IPS-20b (cell line): ENCODE results near the gene ACAA2.

Experiments
- H3K27ac ChIP-seq: one replicate; pipeline ENCODE4 v1.5.1; 2013; ENCODE audit warnings: low read length
- H3K27me3 ChIP-seq: 2 replicates; pipeline ENCODE4 v1.6.1; 2013; ENCODE audit warnings: mild to moderate bottlenecking, low read length, inconsistent platforms; ENCODE audit not compliant: insufficient read depth
- H3K36me3 ChIP-seq: 2 replicates; pipeline ENCODE4 v1.6.1; 2013; ENCODE audit warnings: low read depth, mild to moderate bottlenecking, inconsistent platforms, low read length, moderate library complexity; ENCODE audit not compliant: insufficient read depth
- H3K4me1 ChIP-seq: 2 replicates; pipeline ENCODE4 v1.6.1; 2013; ENCODE audit warnings: mild to moderate bottlenecking, control low read depth, inconsistent platforms, low read length, moderate library complexity; ENCODE audit not compliant: insufficient read depth
- H3K4me3 ChIP-seq: 2 replicates; pipeline ENCODE4 v1.5.1; 2013; ENCODE audit warnings: mild to moderate bottlenecking, low read length, inconsistent platforms
- H3K9ac ChIP-seq: 2 replicates; pipeline ENCODE4 v1.6.1; 2013; ENCODE audit warnings: low read depth, mild to moderate bottlenecking, inconsistent platforms, low read length, moderate library complexity
- H3K9me3 ChIP-seq: 2 replicates; pipeline ENCODE4 v1.6.1; 2013; ENCODE audit warnings: mild to moderate bottlenecking, low read depth, low read length, inconsistent platforms; ENCODE audit not compliant: insufficient read depth

The ACAA2 gene

GRCh38 chr18:49778826-49779465, 34.4 kb downstream of the ACAA2 start:
- Histone ChIP-seq H3K9ac (no peak overlapping the region), H3K4me3 (no peak overlapping the region), H3K4me1 (no peaks in the 10 kb centered on the region), H3K9me3 (peaks cover 4% of the 10 kb centered on the region; the same call in 1 of the 2 replicates), H3K36me3 (peaks cover 37% of the 10 kb centered on the region), H3K27ac (no peak overlapping the region), H3K27me3 (no peaks in the 10 kb centered on the region)

GRCh38 chr18:49769047-49769728, 44.1 kb downstream of the ACAA2 start:
- H3K4me1 ChIP-seq, result peaks cover 5% of the 10 kb centered on the region; the same call in 1 of the 2 replicates
- H3K9ac ChIP-seq, result no peak overlapping the region
- no peak overlapping the region for H3K27ac ChIP-seq
- H3K27me3 ChIP-seq, result no peaks in the 10 kb centered on the region
- H3K9me3 ChIP-seq, result no peaks in the 10 kb centered on the region
- no peak overlapping the region for H3K4me3 ChIP-seq
- H3K36me3 ChIP-seq, result no peaks in the 10 kb centered on the region

GRCh38 chr18:49768051-49768391, 45.3 kb downstream of the ACAA2 start:
- peaks cover 5% of the 10 kb centered on the region; the same call in 1 of the 2 replicates for H3K4me1 ChIP-seq
- H3K27ac ChIP-seq, result no peak overlapping the region
- H3K4me3 ChIP-seq, result no peak overlapping the region
- no peak overlapping the region for H3K9ac ChIP-seq
- H3K27me3 ChIP-seq, result no peaks in the 10 kb centered on the region
- H3K9me3 ChIP-seq, result no peaks in the 10 kb centered on the region
- no peaks in the 10 kb centered on the region for H3K36me3 ChIP-seq

GRCh38 chr18:49767111-49768050, 46.0 kb downstream of the ACAA2 start:
- no peak overlapping the region for H3K4me3 ChIP-seq
- H3K27me3 ChIP-seq, result no peaks in the 10 kb centered on the region
- no peaks in the 10 kb centered on the region for H3K9me3 ChIP-seq
- peaks cover 5% of the 10 kb centered on the region; the same call in 1 of the 2 replicates for H3K4me1 ChIP-seq
- H3K27ac ChIP-seq, result no peak overlapping the region
- no peak overlapping the region for H3K9ac ChIP-seq
- H3K36me3 ChIP-seq, result no peaks in the 10 kb centered on the region

GRCh38 chr18:49766646-49767045, 46.7 kb downstream of the ACAA2 start:
- Histone ChIP-seq H3K27ac (no peak overlapping the region), H3K9ac (no peak overlapping the region), H3K36me3 (no peaks in the 10 kb centered on the region), H3K9me3 (no peaks in the 10 kb centered on the region), H3K27me3 (no peaks in the 10 kb centered on the region), H3K4me3 (no peak overlapping the region), H3K4me1 (peaks cover 5% of the 10 kb centered on the region; the same call in 1 of the 2 replicates)

GRCh38 chr18:49764032-49764431, 49.3 kb downstream of the ACAA2 start:
- no peak overlapping the region for H3K27ac ChIP-seq

GRCh38 chr18:49763590-49763989, 49.7 kb downstream of the ACAA2 start:
- no peak overlapping the region for H3K9ac ChIP-seq
- peaks cover 14% of the 10 kb centered on the region; the same call in 1 of the 2 replicates for H3K4me1 ChIP-seq
- no peaks in the 10 kb centered on the region for H3K36me3 ChIP-seq
- no peak overlapping the region for H3K4me3 ChIP-seq
- no peaks in the 10 kb centered on the region for H3K9me3 ChIP-seq
- no peak overlapping the region for H3K27ac ChIP-seq
- H3K27me3 ChIP-seq, result no peaks in the 10 kb centered on the region

More at GRCh38 chr18:49764032-49764431, 49.3 kb downstream of the ACAA2 start:
- Histone ChIP-seq H3K9me3 (no peaks in the 10 kb centered on the region), H3K4me3 (no peak overlapping the region), H3K27me3 (no peaks in the 10 kb centered on the region), H3K9ac (no peak overlapping the region), H3K4me1 (peaks cover 12% of the 10 kb centered on the region; the same call in 1 of the 2 replicates), H3K36me3 (no peaks in the 10 kb centered on the region)

GRCh38 chr18:49762191-49763077, 50.9 kb downstream of the ACAA2 start:
- H3K27me3 ChIP-seq, result no peaks in the 10 kb centered on the region
- H3K9ac ChIP-seq, result no peak overlapping the region
- H3K36me3 ChIP-seq, result no peaks in the 10 kb centered on the region
- no peaks in the 10 kb centered on the region for H3K9me3 ChIP-seq
- no peak overlapping the region for H3K4me3 ChIP-seq
- no peak overlapping the region for H3K27ac ChIP-seq
- peaks cover 12% of the 10 kb centered on the region; the same call in 1 of the 2 replicates for H3K4me1 ChIP-seq

GRCh38 chr18:49761771-49762170, 51.6 kb downstream of the ACAA2 start:
- Histone ChIP-seq H3K27ac (no peak overlapping the region), H3K9ac (no peak overlapping the region), H3K36me3 (no peaks in the 10 kb centered on the region), H3K4me3 (no peak overlapping the region), H3K4me1 (peaks cover 12% of the 10 kb centered on the region; the same call in 1 of the 2 replicates), H3K9me3 (no peaks in the 10 kb centered on the region), H3K27me3 (no peaks in the 10 kb centered on the region)

GRCh38 chr18:49758263-49758610, 55.1 kb downstream of the ACAA2 start:
- no peaks in the 10 kb centered on the region for H3K27me3 ChIP-seq
- H3K27ac ChIP-seq, result no peak overlapping the region
- no peaks in the 10 kb centered on the region for H3K36me3 ChIP-seq
- no peak overlapping the region for H3K9ac ChIP-seq
- H3K4me1 ChIP-seq, result peaks cover 9% of the 10 kb centered on the region; the same call in 1 of the 2 replicates
- no peaks in the 10 kb centered on the region for H3K9me3 ChIP-seq
- no peak overlapping the region for H3K4me3 ChIP-seq
